ENCODE results near the gene FAM83B.
"Not testable (repeated sequence)": the region's sequence is repeated elsewhere in the genome, so short reads cannot be mapped to it uniquely, and the experiment has no call there.

The FAM83B gene

GRCh38 chr6:54856129-54856528 lies 9.6 kb downstream of the FAM83B start:
- intact Hi-C loops (cut with DNase I), result no loop called here
- DNase-seq, result no peak

GRCh38 chr6:54860132-54860531 lies 13.6 kb downstream of the FAM83B start:
- DNase-seq, result no peak
- intact Hi-C loops (cut with DNase I), result no loop called here

- DNase-seq, result no peak
- intact Hi-C loops (cut with DNase I), result no loop called here
Observed at GRCh38 chr6:54860739-54861138, 14.2 kb downstream of the FAM83B start.

- intact Hi-C loops (cut with DNase I), result no loop called here
- no peak for DNase-seq
Observed at GRCh38 chr6:54861905-54862616, 15.5 kb downstream of the FAM83B start.

- intact Hi-C loops (cut with DNase I), result no loop called here
- DNase-seq, result no peak
Observed at GRCh38 chr6:54864272-54864671, 17.7 kb downstream of the FAM83B start.

- intact Hi-C loops (cut with DNase I), result no loop called here
- DNase-seq, result no peak
Observed at GRCh38 chr6:54865091-54865631, 18.6 kb downstream of the FAM83B start.

GRCh38 chr6:54868556-54868955 lies 22.0 kb downstream of the FAM83B start:
- intact Hi-C loops (cut with DNase I), result no loop called here
- no peak for DNase-seq

GRCh38 chr6:54873599-54873998 lies 27.0 kb downstream of the FAM83B start:
- intact Hi-C loops (cut with DNase I), result no loop called here
- no peak for DNase-seq

- DNase-seq, result no peak
Observed at GRCh38 chr6:54874349-54875048, 27.9 kb downstream of the FAM83B start.

GRCh38 chr6:54875539-54875938 lies 29.0 kb downstream of the FAM83B start:
- intact Hi-C loops (cut with DNase I), result no loop called here
- DNase-seq, result no peak

More at GRCh38 chr6:54874349-54875048, 27.9 kb downstream of the FAM83B start:
- intact Hi-C loops (cut with DNase I), result no loop called here

- peak in 1 of 10 donors; percentile 40 for DNase-seq
- intact Hi-C loops (cut with DNase I), result no loop called here
Observed at GRCh38 chr6:54876365-54876764, 29.8 kb downstream of the FAM83B start.

- DNase-seq, result no peak
- intact Hi-C loops (cut with DNase I), result no loop called here
Observed at GRCh38 chr6:54876871-54877270, 30.3 kb downstream of the FAM83B start.

- intact Hi-C loops (cut with DNase I), result no loop called here
- no peak for DNase-seq
Observed at GRCh38 chr6:54877713-54878317, 31.2 kb downstream of the FAM83B start.

- intact Hi-C loops (cut with DNase I), result no loop called here
- no peak for DNase-seq
Observed at GRCh38 chr6:54878718-54879117, 32.1 kb downstream of the FAM83B start.

- intact Hi-C loops (cut with DNase I), result no loop called here
- no peak for DNase-seq
Observed at GRCh38 chr6:54879188-54879985, 32.8 kb downstream of the FAM83B start.

GRCh38 chr6:54881067-54881730 lies 34.6 kb downstream of the FAM83B start:
- DNase-seq, result no peak
- intact Hi-C loops (cut with DNase I), result no loop called here

- DNase-seq; intact Hi-C loops (cut with DNase I): not testable (repeated sequence)
Observed at GRCh38 chr6:54881891-54882290, 35.3 kb downstream of the FAM83B start.

- intact Hi-C loops (cut with DNase I), result no loop called here
- no peak for DNase-seq
Observed at GRCh38 chr6:54886932-54887584, 40.5 kb downstream of the FAM83B start.

GRCh38 chr6:54891536-54891935 lies 45.0 kb downstream of the FAM83B start:
- DNase-seq, result no peak
- intact Hi-C loops (cut with DNase I), result no loop called here

- intact Hi-C loops (cut with DNase I), result no loop called here
- DNase-seq, result no peak
Observed at GRCh38 chr6:54892831-54893230, 46.3 kb downstream of the FAM83B start.

Data from posterior cingulate gyrus (tissue), 11 donors.